ENCODE results near the gene LIPC.

The LIPC gene

GRCh38 chr15:58494567-58494966 lies 62.8 kb downstream of the LIPC start:
- ChIA-PET POLR2A (no interaction called here), CTCF (no interaction called here)
- no peak for DNase-seq (ENCODE audit: low read depth, low spot score)
- H3K4me3 ChIP-seq (ENCODE audit: low read depth, low read length), result no peak overlapping the region
- TF ChIP-seq, protein P1, sequence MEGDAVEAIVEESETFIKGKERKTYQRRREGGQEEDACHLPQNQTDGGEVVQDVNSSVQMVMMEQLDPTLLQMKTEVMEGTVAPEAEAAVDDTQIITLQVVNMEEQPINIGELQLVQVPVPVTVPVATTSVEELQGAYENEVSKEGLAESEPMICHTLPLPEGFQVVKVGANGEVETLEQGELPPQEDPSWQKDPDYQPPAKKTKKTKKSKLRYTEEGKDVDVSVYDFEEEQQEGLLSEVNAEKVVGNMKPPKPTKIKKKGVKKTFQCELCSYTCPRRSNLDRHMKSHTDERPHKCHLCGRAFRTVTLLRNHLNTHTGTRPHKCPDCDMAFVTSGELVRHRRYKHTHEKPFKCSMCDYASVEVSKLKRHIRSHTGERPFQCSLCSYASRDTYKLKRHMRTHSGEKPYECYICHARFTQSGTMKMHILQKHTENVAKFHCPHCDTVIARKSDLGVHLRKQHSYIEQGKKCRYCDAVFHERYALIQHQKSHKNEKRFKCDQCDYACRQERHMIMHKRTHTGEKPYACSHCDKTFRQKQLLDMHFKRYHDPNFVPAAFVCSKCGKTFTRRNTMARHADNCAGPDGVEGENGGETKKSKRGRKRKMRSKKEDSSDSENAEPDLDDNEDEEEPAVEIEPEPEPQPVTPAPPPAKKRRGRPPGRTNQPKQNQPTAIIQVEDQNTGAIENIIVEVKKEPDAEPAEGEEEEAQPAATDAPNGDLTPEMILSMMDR (IDR thresholded peaks at IDR 0.05; ENCODE audit: insufficient read depth, low read length, missing control alignments), result no peak

GRCh38 chr15:58495891-58496408 lies 64.2 kb downstream of the LIPC start:
- ChIA-PET CTCF (no interaction called here), POLR2A (no interaction called here)

GRCh38 chr15:58497046-58497785 lies 65.4 kb downstream of the LIPC start:
- H3K4me3 ChIP-seq (ENCODE audit: low read depth, low read length), result no peak overlapping the region
- ChIA-PET CTCF (no interaction called here), POLR2A (no interaction called here)

More at GRCh38 chr15:58495891-58496408, 64.2 kb downstream of the LIPC start:
- no peak overlapping the region for H3K4me3 ChIP-seq (ENCODE audit: low read depth, low read length)
- TF ChIP-seq, protein P1 (IDR thresholded peaks at IDR 0.05; ENCODE audit: insufficient read depth, low read length, missing control alignments), result no peak
- no peak for DNase-seq (ENCODE audit: low read depth, low spot score)

DNA sequence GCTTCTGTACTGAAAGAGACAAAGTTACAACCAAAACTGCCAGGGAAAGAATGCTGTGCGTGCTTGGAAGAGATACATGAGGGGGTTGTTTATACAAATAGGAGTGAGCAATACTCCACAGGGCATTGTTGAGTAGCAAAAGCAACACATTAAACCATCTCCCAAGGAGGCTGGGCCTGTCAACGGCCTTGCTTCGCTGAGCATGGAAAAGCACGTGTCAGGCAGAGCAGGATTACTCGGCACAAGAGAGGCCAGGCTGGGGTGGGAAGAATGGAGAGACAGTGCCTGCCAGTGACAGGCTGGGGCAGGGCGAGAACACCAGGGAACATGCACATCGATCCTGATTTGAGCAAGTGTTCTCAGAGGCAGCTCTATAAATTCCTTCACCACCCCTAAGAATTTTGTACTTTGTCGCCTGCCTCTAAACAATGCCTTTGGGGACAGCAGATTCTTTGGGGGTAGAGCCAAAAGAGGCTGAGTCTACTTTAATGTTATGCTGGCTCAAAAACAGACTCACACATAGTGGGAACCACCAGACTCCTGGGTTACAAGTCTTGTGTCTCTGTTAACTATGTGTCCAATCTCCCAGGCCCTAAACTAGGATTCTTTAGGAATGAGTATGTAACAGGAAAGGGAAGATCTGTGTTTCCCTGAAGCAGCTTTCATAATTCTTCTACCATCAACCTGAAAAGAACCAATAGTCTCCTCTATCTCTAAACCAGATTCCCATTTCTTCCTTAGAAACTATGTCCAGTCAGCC lies 67.2 kb downstream of the LIPC start:
- TF ChIP-seq, protein P1 (IDR thresholded peaks at IDR 0.05; ENCODE audit: insufficient read depth, low read length, missing control alignments), result no peak
- no peak overlapping the region for H3K4me3 ChIP-seq (ENCODE audit: low read depth, low read length)
- DNase-seq (ENCODE audit: low read depth, low spot score), result peak; percentile 83
- POLR2A ChIA-PET, result interaction anchor here (0.6 kb wide), 1 partner anchor 29 kb away, joined by 3 read pairs; no protein-coding TSS in a partner anchor
- CTCF ChIA-PET, result interaction anchor here (1.3 to 1.6 kb wide), 2 partner anchors 15 to 17 kb away, joined by 3 to 4 read pairs; no protein-coding TSS in a partner anchor

More at GRCh38 chr15:58497046-58497785, 65.4 kb downstream of the LIPC start:
- TF ChIP-seq, protein P1 (IDR thresholded peaks at IDR 0.05; ENCODE audit: insufficient read depth, low read length, missing control alignments), result no peak
- DNase-seq (ENCODE audit: low read depth, low spot score), result no peak

DNA sequence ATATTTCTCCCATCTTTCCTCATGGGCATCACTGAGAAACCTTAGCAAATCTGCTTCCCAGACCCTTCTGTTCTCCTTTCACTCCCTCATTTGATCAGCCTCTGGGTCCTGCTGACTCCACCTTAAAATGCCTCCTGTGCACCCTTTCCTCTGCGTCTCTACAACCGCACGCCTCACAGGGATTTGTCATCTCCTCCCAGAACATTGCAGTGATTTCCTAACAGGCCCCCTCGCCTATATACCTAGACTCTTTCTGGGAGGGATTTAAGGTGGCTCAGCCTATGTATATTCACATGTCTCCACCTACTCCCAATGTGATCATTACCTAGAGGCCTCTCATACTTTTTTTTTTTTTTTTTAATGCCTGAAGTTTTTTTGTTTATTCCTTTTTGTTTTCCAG lies 69.2 kb downstream of the LIPC start:
- ChIA-PET POLR2A (interaction anchor here (0.5 to 0.7 kb wide), 3 partner anchors 23 to 105 kb away, joined by 3 to 4 read pairs (median 3); no protein-coding TSS in a partner anchor), CTCF (no interaction called here)
- TF ChIP-seq, protein P1 (IDR thresholded peaks at IDR 0.05; ENCODE audit: insufficient read depth, low read length, missing control alignments), result no peak
- no peak for DNase-seq (ENCODE audit: low read depth, low spot score)
- no peak overlapping the region for H3K4me3 ChIP-seq (ENCODE audit: low read depth, low read length)

Measured in AG04449 (cell line).